Frontal cortex (tissue), 4 donors: ENCODE data around the gene FUNDC1. TPM values are rescaled to one million over a fixed set of nuclear protein-coding genes. Genes with fewer than 3 reads are reported as not detected.

Experiments
- DNase-seq, 2 donors: peaks; one replicate each; pipeline ENCODE4 v3.0.0; 2012; ENCODE audit warnings: low spot score in 2 of 2
- FAIRE-seq: peaks from 2 replicates; lab custom pipeline; 2012; peaks lifted over from hg19 to GRCh38; lab: Jason Lieb, UNC
- total RNA-seq: library from RNA; depleted of rRNA; stranded (reverse); fragments of >200 nt; gene quantifications from one replicate; pipeline ENCODE4 v1.2.3, GENCODE V29; 2014
- donor health status: control.
- donor health status: control.
- donor health status: control.

Gene FUNDC1
- total RNA-seq, 1 donor from 2014 or later, result 22.8 TPM

DNA sequence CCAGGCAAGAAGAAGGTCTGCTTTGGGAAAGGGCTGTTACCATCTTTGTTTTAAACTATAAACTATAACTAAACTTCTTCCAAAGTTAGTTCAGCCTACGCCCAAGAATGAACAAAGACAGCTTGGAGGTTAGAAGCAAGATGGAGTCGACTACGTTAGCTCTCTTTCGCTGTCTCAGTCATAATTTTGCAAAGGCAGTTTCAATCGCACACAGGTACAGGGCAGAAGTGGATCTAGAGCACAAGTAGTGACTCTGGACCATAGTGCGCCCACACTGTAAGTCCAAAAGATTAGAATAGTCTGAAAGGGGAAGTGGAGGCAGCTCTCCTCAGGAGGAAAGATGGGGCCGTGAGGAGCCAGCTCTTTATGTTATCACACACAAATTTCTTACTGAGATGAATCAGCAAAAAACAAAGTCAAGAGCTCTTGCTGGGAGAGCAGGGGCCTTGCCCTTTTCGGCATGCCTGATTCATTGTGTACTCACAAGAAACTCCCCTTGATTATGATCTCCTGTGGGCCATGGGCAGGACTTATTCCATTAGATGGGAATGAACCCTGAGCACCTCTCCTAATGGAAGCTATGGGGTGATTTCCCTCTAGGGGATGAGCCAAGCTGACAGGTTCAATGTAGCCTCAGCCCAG, 58.6 kb downstream of the FUNDC1 start:
- FAIRE-seq (no peak), DNase-seq (no peak)

DNA sequence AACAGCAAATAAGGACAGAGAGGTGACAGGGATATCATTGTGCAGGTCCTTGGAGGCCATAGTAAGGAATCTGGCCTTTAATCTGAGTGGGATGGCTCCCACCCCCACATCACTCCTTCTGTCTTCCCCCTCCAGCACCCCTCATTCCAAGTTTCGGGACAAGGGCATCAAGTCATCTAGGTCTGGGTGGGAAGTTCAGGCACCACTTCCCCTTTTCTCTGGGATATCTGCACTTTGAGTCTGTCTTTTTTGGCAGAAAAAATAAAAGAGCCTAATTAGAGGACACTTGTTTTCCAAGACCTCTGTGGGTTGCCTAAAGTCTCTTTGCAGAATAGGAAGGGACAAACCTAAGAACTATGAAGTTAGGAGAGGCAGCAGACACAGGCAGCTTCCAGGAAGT, 60.1 kb downstream of the FUNDC1 start:
- DNase-seq (no peak), FAIRE-seq (no peak)

DNA sequence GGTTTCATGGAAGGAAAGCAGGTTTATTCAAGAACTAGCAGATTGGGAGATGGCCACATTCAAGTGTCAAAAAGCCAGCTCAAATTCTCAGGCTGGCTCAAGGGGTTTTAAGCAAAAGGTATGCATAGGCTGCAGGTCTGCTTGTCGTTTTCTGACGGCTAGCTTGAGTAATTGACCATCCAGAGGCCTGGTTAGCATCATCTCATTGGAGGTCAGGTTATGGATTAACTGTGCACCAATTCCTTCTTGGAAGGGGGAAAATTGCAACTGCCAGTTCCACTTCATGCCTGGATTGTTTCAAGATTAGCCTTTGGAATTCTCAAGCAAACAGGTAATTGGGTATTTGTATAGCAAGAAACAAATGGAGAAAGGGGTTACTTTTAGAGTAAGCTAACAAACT, 62.1 kb downstream of the FUNDC1 start:
- FAIRE-seq, result no peak
- DNase-seq, result no peak

DNA sequence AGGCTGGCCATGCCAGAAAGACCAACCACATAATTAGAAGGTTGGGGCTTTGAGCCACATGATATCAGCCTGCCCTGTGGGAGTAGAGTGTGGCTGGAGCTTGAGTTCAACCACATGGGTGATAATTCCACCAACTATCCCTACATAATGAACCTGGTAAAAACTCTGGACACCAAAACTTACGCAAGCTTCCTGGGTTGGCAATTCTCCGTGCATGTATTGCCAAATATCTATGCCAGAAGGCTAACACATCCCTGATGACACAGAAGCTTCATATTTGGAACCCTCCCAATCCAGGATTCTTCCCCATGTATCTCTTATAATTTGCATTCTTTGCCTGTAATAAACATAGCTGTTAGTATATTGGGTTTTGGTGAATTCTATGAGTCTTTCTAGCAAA, 68.2 kb downstream of the FUNDC1 start:
- DNase-seq (no peak), FAIRE-seq (no peak)

Other genes with a start within 250 kb of the FUNDC1 start
- gene EFHC2, start 199.2 kb downstream of the FUNDC1 start, total RNA-seq, result 2.0 TPM